ENCODE measurements around the gene BANF1.

GRCh38 chr11:65982824-65983588, 19.3 kb upstream of the BANF1 start:
- TF ChIP-seq CTCF (conservative IDR thresholded peaks at IDR 0.05 in 1 of 2, IDR thresholded peaks at IDR 0.05 in 1 of 2; ENCODE audit: extremely low read depth in 1 of 2, insufficient read depth in 1 of 2, low read depth in 1 of 2, low read length in 2 of 2) (no peak), EZH2 (IDR thresholded peaks at IDR 0.05; ENCODE audit: borderline replicate concordance, low read length) (no peak)
